ENCODE results near the gene GPR143. TPM values are rescaled to one million over a fixed set of nuclear protein-coding genes. Genes with fewer than 3 reads are reported as not detected.

Gene GPR143
- total RNA-seq, 1 experiment from 2014 or later, result 1.2 TPM

DNA sequence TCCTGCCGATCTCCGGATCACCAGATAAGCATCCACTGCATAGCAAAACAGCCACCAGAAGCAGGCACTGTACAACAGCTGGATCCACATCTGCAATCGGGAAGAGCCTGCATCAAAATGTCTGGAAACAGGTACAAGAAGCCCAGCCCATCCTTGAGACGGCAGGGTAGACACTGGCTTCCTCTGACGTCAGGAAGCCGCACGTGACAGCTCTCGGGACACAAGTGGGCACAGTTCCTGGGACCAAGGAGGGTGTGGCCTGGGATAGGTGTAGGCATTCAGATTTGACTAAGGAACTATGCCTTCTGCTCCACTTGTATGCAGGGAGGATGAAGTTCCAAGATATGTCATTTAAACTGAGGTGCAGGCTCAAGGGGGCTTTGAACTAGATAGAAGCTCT lies 6.3 kb downstream of the GPR143 start:
- H3K27ac ChIP-seq (ENCODE audit: low read depth, low read length, poor library complexity, severe bottlenecking), result no peak overlapping the region
- H3K36me3 ChIP-seq (ENCODE audit: insufficient read depth, low read length, poor library complexity, severe bottlenecking), result no peaks in the 10 kb centered on the region
- no peak overlapping the region for H3K4me3 ChIP-seq (ENCODE audit: low read depth, low read length, poor library complexity, severe bottlenecking)
- no peaks in the 10 kb centered on the region for H3K27me3 ChIP-seq (replicated peaks; ENCODE audit: insufficient read depth, low read depth, low read length, poor library complexity)
- ChIA-PET CTCF (no interaction called here), POLR2A (ENCODE audit: low non-redundant PET) (no interaction called here)
- BruUV-seq (replicated peaks), result no TSS peak
- intact Hi-C loops (cut with micrococcal nuclease; ENCODE audit: unreplicated experiment), result no loop called here
- no peaks in the 10 kb centered on the region for H3K9me3 ChIP-seq (ENCODE audit: low read depth, low read length, poor library complexity, severe bottlenecking)
- no peaks in the 10 kb centered on the region for H3K4me1 ChIP-seq (ENCODE audit: insufficient read depth, low read length, poor library complexity, severe bottlenecking)
- no peak for TF ChIP-seq EZH2 (IDR thresholded peaks at IDR 0.05; ENCODE audit: borderline replicate concordance, low read depth, low read length, poor library complexity, severe bottlenecking)
- TF ChIP-seq, protein P1, sequence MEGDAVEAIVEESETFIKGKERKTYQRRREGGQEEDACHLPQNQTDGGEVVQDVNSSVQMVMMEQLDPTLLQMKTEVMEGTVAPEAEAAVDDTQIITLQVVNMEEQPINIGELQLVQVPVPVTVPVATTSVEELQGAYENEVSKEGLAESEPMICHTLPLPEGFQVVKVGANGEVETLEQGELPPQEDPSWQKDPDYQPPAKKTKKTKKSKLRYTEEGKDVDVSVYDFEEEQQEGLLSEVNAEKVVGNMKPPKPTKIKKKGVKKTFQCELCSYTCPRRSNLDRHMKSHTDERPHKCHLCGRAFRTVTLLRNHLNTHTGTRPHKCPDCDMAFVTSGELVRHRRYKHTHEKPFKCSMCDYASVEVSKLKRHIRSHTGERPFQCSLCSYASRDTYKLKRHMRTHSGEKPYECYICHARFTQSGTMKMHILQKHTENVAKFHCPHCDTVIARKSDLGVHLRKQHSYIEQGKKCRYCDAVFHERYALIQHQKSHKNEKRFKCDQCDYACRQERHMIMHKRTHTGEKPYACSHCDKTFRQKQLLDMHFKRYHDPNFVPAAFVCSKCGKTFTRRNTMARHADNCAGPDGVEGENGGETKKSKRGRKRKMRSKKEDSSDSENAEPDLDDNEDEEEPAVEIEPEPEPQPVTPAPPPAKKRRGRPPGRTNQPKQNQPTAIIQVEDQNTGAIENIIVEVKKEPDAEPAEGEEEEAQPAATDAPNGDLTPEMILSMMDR (conservative IDR thresholded peaks at IDR 0.05; ENCODE audit: low read depth, low read length), result no peak
- DNase-seq (ENCODE audit: low spot score), result no peak

DNA sequence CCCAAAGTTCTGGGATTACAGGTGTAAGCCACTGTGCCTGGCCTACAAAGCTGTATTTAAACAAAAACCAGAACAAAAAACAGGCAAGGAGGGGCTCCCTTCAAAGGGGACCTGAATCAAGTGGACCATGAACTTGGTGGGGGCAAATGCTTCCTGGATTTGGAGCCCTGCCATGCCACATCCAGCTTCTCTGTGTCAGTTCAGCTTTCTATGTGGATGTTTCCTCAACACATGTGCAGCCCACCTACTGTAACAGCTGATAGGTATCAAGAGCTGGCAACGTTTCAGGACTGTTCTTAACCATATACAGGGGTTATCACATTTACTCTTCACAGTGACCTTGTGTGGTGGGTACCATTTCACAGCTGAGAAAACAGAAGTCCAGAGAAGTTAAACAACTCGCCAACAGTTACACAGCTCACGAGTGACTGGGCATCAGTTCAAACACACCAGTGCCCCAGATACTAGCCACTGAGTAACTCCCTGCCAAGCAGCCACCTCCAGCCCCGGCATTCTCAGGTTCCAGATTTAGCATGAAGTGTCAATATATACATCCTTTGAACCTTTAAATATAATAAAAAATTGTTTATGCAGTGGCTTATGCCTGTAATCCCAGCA lies 7.5 kb downstream of the GPR143 start:
- intact Hi-C loops (cut with micrococcal nuclease; ENCODE audit: unreplicated experiment), result no loop called here
- CTCF ChIA-PET, result no interaction called here
- POLR2A ChIA-PET (ENCODE audit: low non-redundant PET), result no interaction called here
- no peaks in the 10 kb centered on the region for H3K36me3 ChIP-seq (ENCODE audit: insufficient read depth, low read length, poor library complexity, severe bottlenecking)
- H3K27me3 ChIP-seq (replicated peaks; ENCODE audit: insufficient read depth, low read depth, low read length, poor library complexity), result no peaks in the 10 kb centered on the region
- no peaks in the 10 kb centered on the region for H3K4me1 ChIP-seq (ENCODE audit: insufficient read depth, low read length, poor library complexity, severe bottlenecking)
- TF ChIP-seq EZH2 (IDR thresholded peaks at IDR 0.05; ENCODE audit: borderline replicate concordance, low read depth, low read length, poor library complexity, severe bottlenecking), result no peak
- TF ChIP-seq, protein P1 (conservative IDR thresholded peaks at IDR 0.05; ENCODE audit: low read depth, low read length), result no peak
- H3K9me3 ChIP-seq (ENCODE audit: low read depth, low read length, poor library complexity, severe bottlenecking), result no peaks in the 10 kb centered on the region
- no TSS peak for BruUV-seq (replicated peaks)
- no peak overlapping the region for H3K27ac ChIP-seq (ENCODE audit: low read depth, low read length, poor library complexity, severe bottlenecking)
- H3K4me3 ChIP-seq (ENCODE audit: low read depth, low read length, poor library complexity, severe bottlenecking), result no peak overlapping the region
- DNase-seq (ENCODE audit: low spot score), result no peak

DNA sequence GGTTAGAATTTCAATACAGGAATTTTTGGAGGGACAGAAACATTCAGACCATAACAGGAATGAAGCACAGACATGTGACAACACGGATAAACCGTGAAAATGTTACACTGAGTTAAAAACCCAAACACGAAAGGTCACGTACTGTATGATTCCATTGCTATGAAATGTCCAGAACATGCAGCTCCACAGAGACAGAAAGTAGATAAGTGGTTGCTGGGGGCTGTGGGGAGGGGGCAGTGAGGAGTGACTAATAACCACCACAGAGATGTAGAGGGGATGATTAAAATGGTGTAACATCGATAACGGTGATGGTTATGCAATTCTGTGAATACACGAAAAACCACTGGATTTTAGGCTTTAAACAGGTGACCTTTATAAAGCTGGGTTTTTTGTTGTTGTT lies 8.3 kb downstream of the GPR143 start:
- intact Hi-C loops (cut with micrococcal nuclease; ENCODE audit: unreplicated experiment), result no loop called here
- Histone ChIP-seq H3K4me1 (ENCODE audit: insufficient read depth, low read length, poor library complexity, severe bottlenecking) (no peaks in the 10 kb centered on the region), H3K27ac (ENCODE audit: low read depth, low read length, poor library complexity, severe bottlenecking) (no peak overlapping the region), H3K27me3 (replicated peaks; ENCODE audit: insufficient read depth, low read depth, low read length, poor library complexity) (no peaks in the 10 kb centered on the region), H3K36me3 (ENCODE audit: insufficient read depth, low read length, poor library complexity, severe bottlenecking) (no peaks in the 10 kb centered on the region), H3K4me3 (ENCODE audit: low read depth, low read length, poor library complexity, severe bottlenecking) (no peak overlapping the region), H3K9me3 (ENCODE audit: low read depth, low read length, poor library complexity, severe bottlenecking) (no peaks in the 10 kb centered on the region)
- no TSS peak for BruUV-seq (replicated peaks)
- TF ChIP-seq, protein P1 (conservative IDR thresholded peaks at IDR 0.05; ENCODE audit: low read depth, low read length), result no peak
- no peak for TF ChIP-seq EZH2 (IDR thresholded peaks at IDR 0.05; ENCODE audit: borderline replicate concordance, low read depth, low read length, poor library complexity, severe bottlenecking)
- POLR2A ChIA-PET (ENCODE audit: low non-redundant PET), result no interaction called here
- CTCF ChIA-PET, result no interaction called here
- DNase-seq (ENCODE audit: low spot score), result no peak

All from A673 (cell line).